Type B pancreatic cell (in vitro differentiated cells): Measurements from ENCODE around the gene ADCY5. TPM values are rescaled to one million over a fixed set of nuclear protein-coding genes. Genes with fewer than 3 reads are reported as not detected.

ENCODE experiments used
- DNase-seq: peaks from one replicate; pipeline ENCODE4 v3.0.0; 2021; ENCODE audit warnings: mixed read lengths; ENCODE audit not compliant: unreplicated experiment; ENCODE audit errors: extremely low spot score
- H3K27ac Mint-ChIP-seq: 2 replicates; pipeline ENCODE4 v1.8.0; 2021; ENCODE audit warnings: mild to moderate bottlenecking, mixed read lengths
- H3K27me3 Mint-ChIP-seq: 2 replicates; pipeline ENCODE4 v1.8.0; 2021; ENCODE audit warnings: mixed read lengths
- H3K36me3 Mint-ChIP-seq: 2 replicates; pipeline ENCODE4 v1.8.0; 2021; ENCODE audit warnings: mixed read lengths
- H3K4me1 Mint-ChIP-seq: one replicate; pipeline ENCODE4 v1.8.0; 2021; ENCODE audit warnings: mixed read lengths; ENCODE audit not compliant: unreplicated experiment
- H3K4me3 Mint-ChIP-seq: 2 replicates; pipeline ENCODE4 v1.8.0; 2021; ENCODE audit warnings: mild to moderate bottlenecking, mixed read lengths
- H3K9me3 Mint-ChIP-seq: 2 replicates; pipeline ENCODE4 v1.8.0; 2021; ENCODE audit warnings: mixed read lengths
- CTCF ChIP-seq: fragments of 200-600 bp; sonication (generic); conservative IDR thresholded peaks from 2 replicates; pipeline ENCODE4 v1.5.0; 2021; ENCODE audit warnings: antibody characterized with exemption, mild to moderate bottlenecking
- total RNA-seq: library from RNA; stranded (reverse); gene quantifications from 2 replicates; pipeline ENCODE4 v1.2.1, GENCODE V29; 2021; ENCODE audit warnings: low replicate concordance

The ADCY5 gene
- total RNA-seq, 1 donor from 2014 or later: 9.1 TPM

GRCh38 chr3:123277106-123277505 lies 171.8 kb downstream of the ADCY5 start:
- DNase-seq: no peak
- Mint-ChIP-seq H3K27me3 (no peaks in the 10 kb centered on the region), H3K4me1 (no peaks in the 10 kb centered on the region), H3K36me3 (peaks cover 6% of the 10 kb centered on the region), H3K4me3 (no peak overlapping the region), H3K27ac (no peak overlapping the region), H3K9me3 (no peaks in the 10 kb centered on the region)
- TF ChIP-seq CTCF: no peak

GRCh38 chr3:123276346-123277006 lies 172.4 kb downstream of the ADCY5 start:
- Mint-ChIP-seq H3K27me3 (no peaks in the 10 kb centered on the region), H3K9me3 (no peaks in the 10 kb centered on the region), H3K27ac (no peak overlapping the region), H3K36me3 (peaks cover 3% of the 10 kb centered on the region), H3K4me1 (no peaks in the 10 kb centered on the region), H3K4me3 (no peak overlapping the region)
- TF ChIP-seq CTCF: no peak
- DNase-seq: no peak

- no peak for TF ChIP-seq CTCF
- no peak for DNase-seq
- peaks cover 3% of the 10 kb centered on the region for H3K36me3 Mint-ChIP-seq
- H3K9me3 Mint-ChIP-seq: no peaks in the 10 kb centered on the region
- H3K4me1 Mint-ChIP-seq: no peaks in the 10 kb centered on the region
- H3K27ac Mint-ChIP-seq: no peak overlapping the region
- H3K27me3 Mint-ChIP-seq: no peaks in the 10 kb centered on the region
- no peak overlapping the region for H3K4me3 Mint-ChIP-seq
These were observed 173.2 kb downstream of the ADCY5 start for GRCh38 chr3:123275691-123276090.

DNA sequence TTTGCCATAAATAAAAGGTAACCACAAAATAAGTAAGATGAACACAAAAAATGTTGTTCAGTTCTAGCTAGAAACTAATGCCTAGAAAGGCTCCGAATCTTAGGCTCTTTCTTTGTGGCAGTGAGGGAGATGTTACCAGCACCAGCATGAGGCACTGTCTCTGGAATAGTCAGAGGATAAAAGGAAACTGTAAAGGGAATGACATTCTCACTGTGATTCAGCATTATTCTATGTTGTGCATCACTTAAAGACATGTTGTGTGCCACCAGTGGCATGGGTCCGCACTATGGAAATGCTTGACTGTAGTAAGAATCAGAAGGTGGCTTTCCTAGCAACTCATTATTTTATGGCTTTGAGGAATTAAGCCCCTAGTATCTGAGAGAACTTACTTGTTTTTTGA lies 176.3 kb downstream of the ADCY5 start:
- no peak for DNase-seq
- Mint-ChIP-seq H3K4me1 (no peaks in the 10 kb centered on the region), H3K36me3 (peaks cover 7% of the 10 kb centered on the region), H3K4me3 (no peak overlapping the region), H3K27me3 (no peaks in the 10 kb centered on the region), H3K9me3 (no peaks in the 10 kb centered on the region), H3K27ac (no peak overlapping the region)
- TF ChIP-seq CTCF: no peak

DNA sequence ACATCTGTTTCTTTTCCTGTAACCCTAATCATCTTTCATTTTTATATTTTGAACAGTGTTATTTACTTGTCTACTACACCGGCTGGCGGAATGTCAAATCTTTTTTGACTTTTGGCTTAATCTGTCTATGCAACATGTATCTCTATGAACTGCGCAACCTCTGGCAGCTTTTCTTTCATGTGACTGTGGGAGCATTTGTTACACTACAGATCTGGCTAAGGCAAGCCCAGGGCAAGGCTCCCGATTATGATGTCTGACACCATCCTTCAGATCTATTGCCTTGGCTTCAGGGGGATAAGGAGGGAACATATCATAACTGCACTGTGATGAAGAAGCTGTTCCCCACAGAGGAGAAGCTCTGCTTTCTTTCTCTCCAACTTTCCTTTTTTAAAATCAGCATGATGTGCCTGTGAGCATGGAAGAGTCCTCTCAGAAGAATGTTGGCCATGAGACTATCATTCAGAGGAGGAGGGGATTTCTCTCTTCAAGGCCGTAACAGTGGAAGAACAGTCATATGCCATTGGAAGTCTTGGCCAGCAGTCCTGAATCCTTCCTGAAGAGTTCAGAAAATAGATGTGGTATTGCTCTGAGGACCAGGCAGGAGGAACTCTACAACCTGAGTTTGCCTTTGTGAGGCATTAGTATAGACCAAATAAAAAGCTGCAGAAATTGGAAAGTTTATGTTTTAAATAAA lies 177.3 kb downstream of the ADCY5 start:
- Mint-ChIP-seq H3K4me3 (no peak overlapping the region), H3K36me3 (peaks cover 11% of the 10 kb centered on the region), H3K27me3 (no peaks in the 10 kb centered on the region), H3K9me3 (peaks cover 2% of the 10 kb centered on the region), H3K27ac (no peak overlapping the region), H3K4me1 (no peaks in the 10 kb centered on the region)
- no peak for TF ChIP-seq CTCF
- DNase-seq: no peak
